Measurements from ENCODE around the gene RYR2. TPM values are rescaled to one million over a fixed set of nuclear protein-coding genes. Genes with fewer than 3 reads are reported as not detected.

RYR2 gene
- total and polyA plus RNA-seq, 4 donors, result 9.2 to 31.2 (median 17.3) TPM

GRCh38 chr1:237098541-237098940 is 56.6 kb downstream of the RYR2 start:
- Histone ChIP-seq H3K9me3 (ENCODE audit: control insufficient read depth, insufficient read depth, low read length) (no peaks in the 10 kb centered on the region), H3K36me3 (ENCODE audit: control insufficient read depth, insufficient read depth, low read length) (no peaks in the 10 kb centered on the region), H3K27me3 (ENCODE audit: control insufficient read depth, insufficient read depth, low read length) (no peaks in the 10 kb centered on the region), H3K4me3 (ENCODE audit: low read depth, low read length) (no peak overlapping the region), H3K4me1 (ENCODE audit: control insufficient read depth, insufficient read depth, low read length) (no peaks in the 10 kb centered on the region), H3K27ac (ENCODE audit: low read depth, low read length) (no peak overlapping the region)
- DNase-seq (ENCODE audit: low read depth in 4 of 6, low spot score in 6 of 6), result no peak
- 83% methylated on average over 3 of the region's 3 CpGs for whole genome bisulfite sequencing (ENCODE audit: insufficient coverage)

- H3K36me3 ChIP-seq (ENCODE audit: control insufficient read depth, insufficient read depth, low read length), result no peaks in the 10 kb centered on the region
- peaks cover under 1% of the 10 kb centered on the region for H3K4me1 ChIP-seq (ENCODE audit: control insufficient read depth, insufficient read depth, low read length)
- DNase-seq (ENCODE audit: low read depth in 4 of 6, low spot score in 6 of 6), result no peak
- H3K27me3 ChIP-seq (ENCODE audit: control insufficient read depth, insufficient read depth, low read length), result no peaks in the 10 kb centered on the region
- no peaks in the 10 kb centered on the region for H3K9me3 ChIP-seq (ENCODE audit: control insufficient read depth, insufficient read depth, low read length)
- no peak overlapping the region for H3K4me3 ChIP-seq (ENCODE audit: low read depth, low read length)
- 100% methylated on average over 4 of the region's 5 CpGs for WGBS (ENCODE audit: insufficient coverage)
- no peak overlapping the region for H3K27ac ChIP-seq (ENCODE audit: low read depth, low read length)
Measured at GRCh38 chr1:237103021-237103420, 61.0 kb downstream of the RYR2 start.

GRCh38 chr1:237104096-237104495 is 62.1 kb downstream of the RYR2 start:
- DNase-seq (ENCODE audit: low read depth in 4 of 6, low spot score in 6 of 6), result no peak
- 91% methylated on average over 9 of the region's 9 CpGs for WGBS (ENCODE audit: insufficient coverage)

GRCh38 chr1:237105826-237106225 is 63.8 kb downstream of the RYR2 start:
- Histone ChIP-seq H3K4me1 (ENCODE audit: control insufficient read depth, insufficient read depth, low read length) (peaks cover 5% of the 10 kb centered on the region), H3K27me3 (ENCODE audit: control insufficient read depth, insufficient read depth, low read length) (no peaks in the 10 kb centered on the region), H3K27ac (ENCODE audit: low read depth, low read length) (no peak overlapping the region), H3K36me3 (ENCODE audit: control insufficient read depth, insufficient read depth, low read length) (no peaks in the 10 kb centered on the region), H3K9me3 (ENCODE audit: control insufficient read depth, insufficient read depth, low read length) (no peaks in the 10 kb centered on the region), H3K4me3 (ENCODE audit: low read depth, low read length) (no peak overlapping the region)
- 71% methylated on average over 5 of the region's 5 CpGs for WGBS (ENCODE audit: insufficient coverage)
- DNase-seq (ENCODE audit: low read depth in 4 of 6, low spot score in 6 of 6), result no peak

More at GRCh38 chr1:237104096-237104495, 62.1 kb downstream of the RYR2 start:
- Histone ChIP-seq H3K36me3 (ENCODE audit: control insufficient read depth, insufficient read depth, low read length) (no peaks in the 10 kb centered on the region), H3K9me3 (ENCODE audit: control insufficient read depth, insufficient read depth, low read length) (no peaks in the 10 kb centered on the region), H3K4me3 (ENCODE audit: low read depth, low read length) (no peak overlapping the region), H3K27me3 (ENCODE audit: control insufficient read depth, insufficient read depth, low read length) (no peaks in the 10 kb centered on the region), H3K27ac (ENCODE audit: low read depth, low read length) (no peak overlapping the region), H3K4me1 (ENCODE audit: control insufficient read depth, insufficient read depth, low read length) (peaks cover 5% of the 10 kb centered on the region)

- no peak overlapping the region for H3K27ac ChIP-seq (ENCODE audit: low read depth, low read length)
- H3K4me1 ChIP-seq (ENCODE audit: control insufficient read depth, insufficient read depth, low read length), result peaks cover 5% of the 10 kb centered on the region
- no peaks in the 10 kb centered on the region for H3K27me3 ChIP-seq (ENCODE audit: control insufficient read depth, insufficient read depth, low read length)
- WGBS (ENCODE audit: insufficient coverage), result 39% methylated on average over 7 of the region's 8 CpGs
- no peaks in the 10 kb centered on the region for H3K9me3 ChIP-seq (ENCODE audit: control insufficient read depth, insufficient read depth, low read length)
- no peak overlapping the region for H3K4me3 ChIP-seq (ENCODE audit: low read depth, low read length)
- DNase-seq (ENCODE audit: low read depth in 4 of 6, low spot score in 6 of 6), result peak in 2 of 6 donors; percentile 9 to 50
- no peaks in the 10 kb centered on the region for H3K36me3 ChIP-seq (ENCODE audit: control insufficient read depth, insufficient read depth, low read length)
Measured at GRCh38 chr1:237108297-237109040, 66.5 kb downstream of the RYR2 start.

- Histone ChIP-seq H3K27me3 (ENCODE audit: control insufficient read depth, insufficient read depth, low read length) (no peaks in the 10 kb centered on the region), H3K36me3 (ENCODE audit: control insufficient read depth, insufficient read depth, low read length) (no peaks in the 10 kb centered on the region), H3K4me3 (ENCODE audit: low read depth, low read length) (no peak overlapping the region), H3K27ac (ENCODE audit: low read depth, low read length) (no peak overlapping the region), H3K9me3 (ENCODE audit: control insufficient read depth, insufficient read depth, low read length) (no peaks in the 10 kb centered on the region), H3K4me1 (ENCODE audit: control insufficient read depth, insufficient read depth, low read length) (peaks cover 5% of the 10 kb centered on the region)
- no CpG with 5 or more reads among the region's 2 CpGs for WGBS (ENCODE audit: insufficient coverage)
- DNase-seq (ENCODE audit: low read depth in 4 of 6, low spot score in 6 of 6), result no peak
Measured at GRCh38 chr1:237111807-237112206, 69.8 kb downstream of the RYR2 start.

- 82% methylated on average over 2 of the region's 4 CpGs for WGBS (ENCODE audit: insufficient coverage)
- no peak overlapping the region for H3K27ac ChIP-seq (ENCODE audit: low read depth, low read length)
- H3K36me3 ChIP-seq (ENCODE audit: control insufficient read depth, insufficient read depth, low read length), result no peaks in the 10 kb centered on the region
Measured at GRCh38 chr1:237112663-237113062, 70.7 kb downstream of the RYR2 start.

GRCh38 chr1:237115035-237115434 is 73.1 kb downstream of the RYR2 start:
- WGBS (ENCODE audit: insufficient coverage), result 88% methylated on average over 1 of the region's 6 CpGs
- Histone ChIP-seq H3K9me3 (ENCODE audit: control insufficient read depth, insufficient read depth, low read length) (no peaks in the 10 kb centered on the region), H3K27ac (ENCODE audit: low read depth, low read length) (no peak overlapping the region), H3K27me3 (ENCODE audit: control insufficient read depth, insufficient read depth, low read length) (no peaks in the 10 kb centered on the region), H3K4me3 (ENCODE audit: low read depth, low read length) (no peak overlapping the region), H3K36me3 (ENCODE audit: control insufficient read depth, insufficient read depth, low read length) (no peaks in the 10 kb centered on the region), H3K4me1 (ENCODE audit: control insufficient read depth, insufficient read depth, low read length) (no peaks in the 10 kb centered on the region)
- DNase-seq (ENCODE audit: low read depth in 4 of 6, low spot score in 6 of 6), result no peak

More at GRCh38 chr1:237112663-237113062, 70.7 kb downstream of the RYR2 start:
- Histone ChIP-seq H3K4me1 (ENCODE audit: control insufficient read depth, insufficient read depth, low read length) (peaks cover 5% of the 10 kb centered on the region), H3K27me3 (ENCODE audit: control insufficient read depth, insufficient read depth, low read length) (no peaks in the 10 kb centered on the region), H3K9me3 (ENCODE audit: control insufficient read depth, insufficient read depth, low read length) (no peaks in the 10 kb centered on the region), H3K4me3 (ENCODE audit: low read depth, low read length) (no peak overlapping the region)
- peak in 1 of 6 donors; percentile 36 for DNase-seq (ENCODE audit: low read depth in 4 of 6, low spot score in 6 of 6)

GRCh38 chr1:237119091-237119490 is 77.1 kb downstream of the RYR2 start:
- Histone ChIP-seq H3K4me3 (ENCODE audit: low read depth, low read length) (no peak overlapping the region), H3K4me1 (ENCODE audit: control insufficient read depth, insufficient read depth, low read length) (no peaks in the 10 kb centered on the region), H3K9me3 (ENCODE audit: control insufficient read depth, insufficient read depth, low read length) (no peaks in the 10 kb centered on the region), H3K36me3 (ENCODE audit: control insufficient read depth, insufficient read depth, low read length) (no peaks in the 10 kb centered on the region), H3K27me3 (ENCODE audit: control insufficient read depth, insufficient read depth, low read length) (no peaks in the 10 kb centered on the region), H3K27ac (ENCODE audit: low read depth, low read length) (no peak overlapping the region)
- DNase-seq (ENCODE audit: low read depth in 4 of 6, low spot score in 6 of 6), result no peak
- 100% methylated on average over 4 of the region's 6 CpGs for WGBS (ENCODE audit: insufficient coverage)

GRCh38 chr1:237120683-237121082 is 78.7 kb downstream of the RYR2 start:
- H3K9me3 ChIP-seq (ENCODE audit: control insufficient read depth, insufficient read depth, low read length), result no peaks in the 10 kb centered on the region
- no peak overlapping the region for H3K4me3 ChIP-seq (ENCODE audit: low read depth, low read length)
- H3K27ac ChIP-seq (ENCODE audit: low read depth, low read length), result no peak overlapping the region
- DNase-seq (ENCODE audit: low read depth in 4 of 6, low spot score in 6 of 6), result no peak
- H3K27me3 ChIP-seq (ENCODE audit: control insufficient read depth, insufficient read depth, low read length), result no peaks in the 10 kb centered on the region
- no peaks in the 10 kb centered on the region for H3K36me3 ChIP-seq (ENCODE audit: control insufficient read depth, insufficient read depth, low read length)
- no peaks in the 10 kb centered on the region for H3K4me1 ChIP-seq (ENCODE audit: control insufficient read depth, insufficient read depth, low read length)
- WGBS (ENCODE audit: insufficient coverage), result 72% methylated on average over 4 of the region's 5 CpGs
